ENCODE data around the gene FEZF1.

FEZF1 gene

GRCh38 chr7:122268101-122268500 lies 36.4 kb downstream of the FEZF1 start:
- no peak for DNase-seq (ENCODE audit: low spot score)

- DNase-seq (ENCODE audit: low spot score) = no peak
Observed at GRCh38 chr7:122262246-122262645, 42.3 kb downstream of the FEZF1 start.

GRCh38 chr7:122261442-122261841 lies 43.1 kb downstream of the FEZF1 start:
- no peak for DNase-seq (ENCODE audit: low spot score)

GRCh38 chr7:122261016-122261415 lies 43.5 kb downstream of the FEZF1 start:
- DNase-seq (ENCODE audit: low spot score) = no peak

GRCh38 chr7:122260336-122260735 lies 44.2 kb downstream of the FEZF1 start:
- no peak for DNase-seq (ENCODE audit: low spot score)

- DNase-seq (ENCODE audit: low spot score) = no peak
Observed at GRCh38 chr7:122258971-122259370, 45.6 kb downstream of the FEZF1 start.

GRCh38 chr7:122257056-122257455 lies 47.5 kb downstream of the FEZF1 start:
- DNase-seq (ENCODE audit: low spot score) = no peak

- no peak for DNase-seq (ENCODE audit: low spot score)
Observed at GRCh38 chr7:122256046-122256445, 48.5 kb downstream of the FEZF1 start.

GRCh38 chr7:122255454-122255853 lies 49.1 kb downstream of the FEZF1 start:
- DNase-seq (ENCODE audit: low spot score) = no peak

Measured in hepatic stellate cell (primary cell).